ENCODE data around the gene AMIGO3.

GRCh38 chr3:49717211-49717958 lies 2.1 kb downstream of the AMIGO3 start:
- TF ChIP-seq CTCF (IDR thresholded peaks at IDR 0.05; ENCODE audit: low read depth, low read length) (no peak), EZH2phosphoT487 (IDR thresholded peaks at IDR 0.05; ENCODE audit: low read depth) (no peak)
